Measurements from ENCODE around the gene OR51F2.

DNA sequence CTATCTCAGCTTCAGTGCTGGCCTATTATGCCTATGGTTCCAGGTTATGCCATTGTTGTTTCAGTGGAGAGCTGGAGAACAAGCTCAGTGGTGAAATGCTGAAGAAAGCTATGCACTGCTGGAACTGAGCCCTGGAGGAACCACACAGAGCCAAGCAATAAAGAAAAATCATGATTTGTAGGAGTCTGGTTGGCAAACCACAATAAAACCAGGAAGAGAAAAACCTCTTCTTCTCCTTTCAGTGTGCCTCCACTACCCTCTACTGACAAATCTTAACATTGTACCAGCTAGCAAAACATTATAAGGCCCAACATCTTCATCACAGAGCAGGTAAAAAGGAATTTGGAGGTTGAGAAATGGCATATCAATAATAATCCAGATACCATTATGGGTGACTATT, 5.3 kb downstream of the OR51F2 start:
- TF ChIP-seq CTCF (IDR thresholded peaks at IDR 0.05) (no peak), EZH2 (IDR thresholded peaks at IDR 0.05; ENCODE audit: borderline replicate concordance, insufficient read depth, low read depth, low read length, poor library complexity, severe bottlenecking) (no peak)

Data from B cell (primary cell).